Measurements from ENCODE around the gene CCL21.
"Not testable (repeated sequence)": the region's sequence is repeated elsewhere in the genome, so short reads cannot be mapped to it uniquely, and the experiment has no call there.

CCL21 gene

GRCh38 chr9:34737677-34738260 lies 27.8 kb upstream of the CCL21 start:
- H3K4me3 ChIP-seq (ENCODE audit: low read depth, low read length), result no peak overlapping the region
- no peak for TF ChIP-seq CTCF (IDR thresholded peaks at IDR 0.05; ENCODE audit: low read depth, low read length)

GRCh38 chr9:34734720-34735119 lies 24.8 kb upstream of the CCL21 start:
- no peak for TF ChIP-seq CTCF (IDR thresholded peaks at IDR 0.05; ENCODE audit: low read depth, low read length)
- no peak overlapping the region for H3K4me3 ChIP-seq (ENCODE audit: low read depth, low read length)

GRCh38 chr9:34732886-34733285 lies 22.9 kb upstream of the CCL21 start:
- H3K4me3 ChIP-seq (ENCODE audit: low read depth, low read length), result no peak overlapping the region
- TF ChIP-seq CTCF (IDR thresholded peaks at IDR 0.05; ENCODE audit: low read depth, low read length), result no peak

- no peak overlapping the region for H3K4me3 ChIP-seq (ENCODE audit: low read depth, low read length)
- no peak for TF ChIP-seq CTCF (IDR thresholded peaks at IDR 0.05; ENCODE audit: low read depth, low read length)
Measured at GRCh38 chr9:34732478-34732877, 22.5 kb upstream of the CCL21 start.

GRCh38 chr9:34723141-34723540 lies 13.2 kb upstream of the CCL21 start:
- no peak overlapping the region for H3K4me3 ChIP-seq (ENCODE audit: low read depth, low read length)
- TF ChIP-seq CTCF (IDR thresholded peaks at IDR 0.05; ENCODE audit: low read depth, low read length), result no peak

- not testable (repeated sequence) for H3K4me3 ChIP-seq (ENCODE audit: low read depth, low read length)
Measured at GRCh38 chr9:34719769-34720025, 9.8 kb upstream of the CCL21 start.

GRCh38 chr9:34719021-34719768 lies 9.3 kb upstream of the CCL21 start:
- no peak for TF ChIP-seq CTCF (IDR thresholded peaks at IDR 0.05; ENCODE audit: low read depth, low read length)

More at GRCh38 chr9:34719021-34719768, 9.3 kb upstream of the CCL21 start:
- H3K4me3 ChIP-seq (ENCODE audit: low read depth, low read length), result no peak overlapping the region

Measured in WI38 (cell line).